Measurements from ENCODE around the gene VSIR.

- TF ChIP-seq CTCF (IDR thresholded peaks at IDR 0.05): no peak
- TF ChIP-seq EZH2 (IDR thresholded peaks at IDR 0.05; ENCODE audit: borderline replicate concordance, insufficient read depth, low read depth, low read length, poor library complexity, severe bottlenecking): no peak
Observed at GRCh38 chr10:71795248-71795647, 21.9 kb upstream of the VSIR start.
